ELR (cell line): ENCODE measurements around the gene CCNI.
"Not testable (repeated sequence)": the region's sequence is repeated elsewhere in the genome, so short reads cannot be mapped to it uniquely, and the experiment has no call there.

Experiments used
- DNase-seq: peaks from one replicate; pipeline ENCODE4 v3.0.0-alpha.2; 2015; ENCODE audit warnings: low read depth

CCNI gene

GRCh38 chr4:77075869-77076799 lies at the start of gene CCNI:
Gene CCNI (minus strand): TSS chr4:77075989. CDS start chr4:77066362, 9,627 bp downstream.
- peak; percentile 96 for DNase-seq

- no peak for DNase-seq
Measured at GRCh38 chr4:77124576-77124975, 48.8 kb upstream of the CCNI start.

- no peak for DNase-seq
Measured at GRCh38 chr4:77123411-77123810, 47.6 kb upstream of the CCNI start.

GRCh38 chr4:77122656-77123055 lies 46.9 kb upstream of the CCNI start:
- DNase-seq, result no peak

- DNase-seq, result no peak
Measured at GRCh38 chr4:77121736-77122240, 46.0 kb upstream of the CCNI start.

GRCh38 chr4:77120886-77121508 lies 45.2 kb upstream of the CCNI start:
- DNase-seq, result no peak

GRCh38 chr4:77117721-77118120 lies 41.9 kb upstream of the CCNI start:
- DNase-seq, result no peak

GRCh38 chr4:77113069-77113468 lies 37.3 kb upstream of the CCNI start:
- no peak for DNase-seq

- no peak for DNase-seq
Measured at GRCh38 chr4:77110730-77111129, 34.9 kb upstream of the CCNI start.

GRCh38 chr4:77104791-77105540 lies 29.2 kb upstream of the CCNI start:
- peak; percentile 6 for DNase-seq

GRCh38 chr4:77104388-77104787 lies 28.6 kb upstream of the CCNI start:
- no peak for DNase-seq

GRCh38 chr4:77100234-77100633 lies 24.4 kb upstream of the CCNI start:
- no peak for DNase-seq

GRCh38 chr4:77097611-77098010 lies 21.8 kb upstream of the CCNI start:
- no peak for DNase-seq

GRCh38 chr4:77095101-77095821 lies 19.5 kb upstream of the CCNI start:
- DNase-seq, result peak; percentile 77

GRCh38 chr4:77094496-77094895 lies 18.7 kb upstream of the CCNI start:
- DNase-seq, result no peak

GRCh38 chr4:77093401-77093800 lies 17.6 kb upstream of the CCNI start:
- DNase-seq, result peak; percentile 72

- peak; percentile 60 for DNase-seq
Measured at GRCh38 chr4:77092975-77093374, 17.2 kb upstream of the CCNI start.

GRCh38 chr4:77089866-77090265 lies 14.1 kb upstream of the CCNI start:
- DNase-seq, result no peak

- DNase-seq, result not testable (repeated sequence)
Measured at GRCh38 chr4:77087027-77087426, 11.2 kb upstream of the CCNI start.

- no peak for DNase-seq
Measured at GRCh38 chr4:77084019-77084639, 8.3 kb upstream of the CCNI start.

GRCh38 chr4:77082886-77083608 lies 7.3 kb upstream of the CCNI start:
- DNase-seq, result no peak
